Neural crest cell (in vitro differentiated cells): ENCODE data around the gene ADGRF1. TPM values are rescaled to one million over a fixed set of nuclear protein-coding genes. Genes with fewer than 3 reads are reported as not detected.

ENCODE experiments used
- DNase-seq: peaks from one replicate; pipeline ENCODE4 v3.0.0; 2021; ENCODE audit warnings: low read depth, mixed read lengths, low spot score
- H3K27ac Mint-ChIP-seq: one replicate; pipeline ENCODE4 v1.8.0; 2021; ENCODE audit warnings: mild to moderate bottlenecking, mixed read lengths; ENCODE audit not compliant: unreplicated experiment
- H3K27me3 Mint-ChIP-seq: 2 replicates; pipeline ENCODE4 v1.8.0; 2021; ENCODE audit warnings: low read depth, mild to moderate bottlenecking, mixed read lengths
- H3K36me3 Mint-ChIP-seq: 2 replicates; pipeline ENCODE4 v1.8.0; 2021; ENCODE audit warnings: low read depth, mild to moderate bottlenecking, mixed read lengths
- H3K4me1 Mint-ChIP-seq: 2 replicates; pipeline ENCODE4 v1.8.0; 2021; ENCODE audit warnings: mixed read lengths
- H3K4me3 Mint-ChIP-seq: one replicate; pipeline ENCODE4 v1.8.0; 2021; ENCODE audit warnings: mild to moderate bottlenecking, mixed read lengths
- H3K9me3 Mint-ChIP-seq: 2 replicates; pipeline ENCODE4 v1.8.0; 2021; ENCODE audit warnings: mixed read lengths
- total RNA-seq: library from RNA; stranded (reverse); gene quantifications from 2 replicates; pipeline ENCODE4 v1.2.1, GENCODE V29; 2021
- TF ChIP-seq, protein P1 (sequence below): fragments of 200-600 bp; sonication (generic); conservative IDR thresholded peaks from 2 replicates; pipeline ENCODE4 v1.5.0; 2021; ENCODE audit warnings: antibody characterized with exemption, mild to moderate bottlenecking

Gene ADGRF1
- total RNA-seq, 1 donor from 2014 or later: 0.09 TPM

GRCh38 chr6:47019941-47020340 is 22.2 kb downstream of the ADGRF1 start:
- no peaks in the 10 kb centered on the region for H3K36me3 Mint-ChIP-seq

GRCh38 chr6:47016909-47017308 is 25.2 kb downstream of the ADGRF1 start:
- H3K4me1 Mint-ChIP-seq: peaks cover 28% of the 10 kb centered on the region
- H3K27me3 Mint-ChIP-seq: no peaks in the 10 kb centered on the region
- no peaks in the 10 kb centered on the region for H3K36me3 Mint-ChIP-seq
- no peak for DNase-seq
- TF ChIP-seq, protein P1, sequence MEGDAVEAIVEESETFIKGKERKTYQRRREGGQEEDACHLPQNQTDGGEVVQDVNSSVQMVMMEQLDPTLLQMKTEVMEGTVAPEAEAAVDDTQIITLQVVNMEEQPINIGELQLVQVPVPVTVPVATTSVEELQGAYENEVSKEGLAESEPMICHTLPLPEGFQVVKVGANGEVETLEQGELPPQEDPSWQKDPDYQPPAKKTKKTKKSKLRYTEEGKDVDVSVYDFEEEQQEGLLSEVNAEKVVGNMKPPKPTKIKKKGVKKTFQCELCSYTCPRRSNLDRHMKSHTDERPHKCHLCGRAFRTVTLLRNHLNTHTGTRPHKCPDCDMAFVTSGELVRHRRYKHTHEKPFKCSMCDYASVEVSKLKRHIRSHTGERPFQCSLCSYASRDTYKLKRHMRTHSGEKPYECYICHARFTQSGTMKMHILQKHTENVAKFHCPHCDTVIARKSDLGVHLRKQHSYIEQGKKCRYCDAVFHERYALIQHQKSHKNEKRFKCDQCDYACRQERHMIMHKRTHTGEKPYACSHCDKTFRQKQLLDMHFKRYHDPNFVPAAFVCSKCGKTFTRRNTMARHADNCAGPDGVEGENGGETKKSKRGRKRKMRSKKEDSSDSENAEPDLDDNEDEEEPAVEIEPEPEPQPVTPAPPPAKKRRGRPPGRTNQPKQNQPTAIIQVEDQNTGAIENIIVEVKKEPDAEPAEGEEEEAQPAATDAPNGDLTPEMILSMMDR: no peak
- no peak overlapping the region for H3K4me3 Mint-ChIP-seq
- H3K9me3 Mint-ChIP-seq: peaks cover 5% of the 10 kb centered on the region
- H3K27ac Mint-ChIP-seq: no peak overlapping the region

More at GRCh38 chr6:47019941-47020340, 22.2 kb downstream of the ADGRF1 start:
- no peak overlapping the region for H3K27ac Mint-ChIP-seq
- TF ChIP-seq, protein P1: no peak
- no peak for DNase-seq
- H3K4me1 Mint-ChIP-seq: peaks cover 28% of the 10 kb centered on the region
- H3K27me3 Mint-ChIP-seq: no peaks in the 10 kb centered on the region
- no peaks in the 10 kb centered on the region for H3K9me3 Mint-ChIP-seq
- H3K4me3 Mint-ChIP-seq: no peak overlapping the region

DNA sequence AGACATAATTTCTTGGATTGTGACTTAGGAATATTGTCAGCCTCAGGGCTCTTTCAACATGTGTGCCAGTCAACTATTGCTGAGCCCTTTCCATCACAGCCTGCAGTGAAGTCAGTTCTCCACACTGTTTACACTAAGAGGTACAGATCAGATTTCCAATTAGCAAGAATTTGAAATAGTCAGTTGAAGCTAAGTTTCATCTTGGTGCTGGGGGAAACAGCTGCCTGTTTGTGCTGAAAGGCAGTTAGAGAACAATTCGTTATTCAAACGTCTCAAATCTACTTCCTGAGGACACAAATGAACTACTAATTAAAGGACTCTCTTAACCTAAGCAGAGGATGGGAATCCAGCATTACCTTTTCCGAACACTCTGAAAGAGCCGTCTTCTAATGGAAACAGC is 25.9 kb downstream of the ADGRF1 start:
- DNase-seq: no peak

GRCh38 chr6:47014401-47014800 is 27.7 kb downstream of the ADGRF1 start:
- peaks cover 23% of the 10 kb centered on the region for H3K4me1 Mint-ChIP-seq
- H3K36me3 Mint-ChIP-seq: no peaks in the 10 kb centered on the region
- TF ChIP-seq, protein P1: no peak
- no peak for DNase-seq
- no peak overlapping the region for H3K4me3 Mint-ChIP-seq
- H3K9me3 Mint-ChIP-seq: peaks cover 5% of the 10 kb centered on the region
- peak overlapping the region; percentile 77 for H3K27ac Mint-ChIP-seq
- H3K27me3 Mint-ChIP-seq: no peaks in the 10 kb centered on the region

More for the DNA sequence above, 25.9 kb downstream of the ADGRF1 start:
- Mint-ChIP-seq H3K27ac (peak overlapping the region; percentile 52), H3K9me3 (peaks cover 5% of the 10 kb centered on the region), H3K27me3 (no peaks in the 10 kb centered on the region), H3K36me3 (no peaks in the 10 kb centered on the region), H3K4me1 (peaks cover 28% of the 10 kb centered on the region), H3K4me3 (no peak overlapping the region)
- TF ChIP-seq, protein P1: no peak

DNA sequence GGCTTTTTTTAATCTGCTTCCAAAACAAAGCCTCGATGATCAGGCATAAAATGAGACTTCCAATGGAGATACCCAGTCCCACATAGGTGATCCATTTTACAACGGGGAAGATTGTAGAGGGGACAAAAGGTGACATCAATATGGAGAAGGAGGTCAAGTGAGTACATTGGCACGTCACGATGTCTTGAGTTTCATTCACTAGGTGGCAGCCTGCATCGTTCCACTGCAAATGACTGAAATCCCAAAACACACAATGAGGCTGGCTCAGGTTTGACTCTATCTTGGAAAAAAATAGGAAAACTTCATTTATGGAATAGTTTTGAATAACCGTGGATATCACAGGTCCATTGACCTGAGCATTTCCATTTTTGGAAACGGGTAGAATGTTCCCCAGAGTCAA is 32.5 kb downstream of the ADGRF1 start:
- peaks cover 5% of the 10 kb centered on the region for H3K9me3 Mint-ChIP-seq
- TF ChIP-seq, protein P1: no peak
- no peaks in the 10 kb centered on the region for H3K4me1 Mint-ChIP-seq
- H3K27me3 Mint-ChIP-seq: no peaks in the 10 kb centered on the region
- no peak for DNase-seq
- no peaks in the 10 kb centered on the region for H3K36me3 Mint-ChIP-seq
- H3K27ac Mint-ChIP-seq: no peak overlapping the region
- H3K4me3 Mint-ChIP-seq: no peak overlapping the region

DNA sequence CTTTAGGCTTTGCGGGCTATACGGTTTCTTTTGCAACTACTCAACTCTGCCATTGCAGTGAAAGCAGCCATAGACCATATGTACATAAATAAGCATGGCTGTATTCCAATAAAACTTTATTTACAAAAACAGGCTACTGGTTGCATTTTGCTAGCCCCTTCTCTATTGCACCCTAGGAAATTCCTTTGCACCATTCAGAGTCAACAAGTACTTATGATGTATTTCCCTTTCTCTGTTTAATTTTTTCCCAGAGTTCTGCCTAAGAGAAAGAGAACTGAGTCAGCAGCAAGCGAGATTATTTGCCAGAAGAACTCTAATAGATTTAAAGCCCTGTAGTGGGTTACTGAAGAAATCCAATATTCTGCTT is 33.8 kb downstream of the ADGRF1 start:
- TF ChIP-seq, protein P1: no peak
- DNase-seq: no peak
- Mint-ChIP-seq H3K27ac (no peak overlapping the region), H3K27me3 (no peaks in the 10 kb centered on the region), H3K36me3 (no peaks in the 10 kb centered on the region), H3K9me3 (no peaks in the 10 kb centered on the region), H3K4me1 (no peaks in the 10 kb centered on the region), H3K4me3 (no peak overlapping the region)
